COLO668 (cell line): ENCODE data around the gene MSI2.

Source experiments
- DNase-seq: peaks from one replicate; lab custom pipeline; 2025; ENCODE audit not compliant: unreplicated experiment; lab: John Stamatoyannopoulos, UW

The MSI2 gene

DNA sequence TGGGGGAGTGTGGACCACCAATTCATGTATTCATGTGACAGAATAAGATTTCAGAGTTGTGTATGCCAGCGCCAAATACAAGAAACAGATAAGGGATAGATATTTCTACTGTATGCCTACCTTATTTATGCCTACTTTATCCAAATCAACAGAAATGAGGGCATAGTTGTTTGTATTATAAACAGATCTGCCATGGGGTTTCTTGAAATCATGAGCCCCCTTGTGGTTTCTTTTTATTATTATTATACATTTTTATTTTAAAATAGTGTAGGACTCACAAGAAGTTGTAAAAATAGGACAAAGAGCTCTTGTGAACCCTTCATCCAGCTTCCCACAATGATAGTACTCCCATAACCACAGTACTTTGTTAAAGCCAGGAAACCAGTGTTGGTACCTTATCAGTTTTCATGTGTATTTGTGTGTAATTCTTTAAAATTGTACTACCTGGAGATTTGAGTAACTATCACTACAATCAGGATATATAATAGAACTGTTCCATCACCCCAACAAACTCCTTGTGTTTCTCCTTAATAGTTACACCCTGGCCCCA lies 259.4 kb downstream of the MSI2 start:
- DNase-seq: no peak

DNA sequence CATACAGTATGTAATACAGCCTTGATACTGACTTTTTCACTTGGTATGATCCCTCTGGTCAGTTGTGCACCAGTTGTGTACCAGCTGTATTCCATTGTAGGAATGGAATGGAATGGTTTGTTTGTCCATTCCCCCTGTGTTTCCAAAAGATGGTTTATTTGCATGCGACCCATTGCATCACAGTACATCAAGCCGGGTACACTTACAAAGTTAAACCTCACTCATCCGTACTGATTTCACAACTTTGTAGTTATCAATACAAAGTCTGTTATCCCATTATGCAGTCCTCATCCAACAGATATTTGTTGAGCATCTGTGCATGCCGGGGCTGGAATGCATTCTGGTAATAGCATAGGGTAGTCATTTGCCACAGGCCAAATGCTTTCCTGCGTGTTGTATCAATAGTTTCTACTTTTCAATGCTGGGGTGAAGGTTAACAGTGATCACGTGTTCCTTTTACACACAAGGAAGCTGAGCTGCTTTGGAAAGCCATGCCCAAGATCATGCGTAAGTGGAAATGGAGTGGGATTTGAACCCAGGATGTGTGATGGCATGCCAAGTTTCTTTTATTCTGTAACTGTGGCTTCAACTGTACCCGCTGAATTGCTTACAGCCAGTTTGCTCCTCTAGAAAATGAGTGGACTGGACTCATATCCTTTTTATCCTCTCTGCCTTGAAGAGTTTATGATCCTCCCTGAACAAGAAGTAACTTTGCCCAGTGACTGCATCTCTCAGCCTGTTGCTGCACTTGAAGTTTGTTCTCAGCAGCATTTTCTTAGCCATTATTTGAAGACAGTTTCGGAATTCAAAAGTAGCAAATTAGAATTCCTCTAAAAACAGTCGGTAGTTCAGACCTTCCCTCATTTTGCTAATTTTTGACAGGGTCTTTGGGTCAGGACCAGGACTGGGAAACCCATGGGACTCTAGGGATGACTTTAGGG lies 260.2 kb downstream of the MSI2 start:
- no peak for DNase-seq

- DNase-seq: no peak
These were observed 260.9 kb downstream of the MSI2 start for GRCh38 chr17:57517273-57517631.

DNA sequence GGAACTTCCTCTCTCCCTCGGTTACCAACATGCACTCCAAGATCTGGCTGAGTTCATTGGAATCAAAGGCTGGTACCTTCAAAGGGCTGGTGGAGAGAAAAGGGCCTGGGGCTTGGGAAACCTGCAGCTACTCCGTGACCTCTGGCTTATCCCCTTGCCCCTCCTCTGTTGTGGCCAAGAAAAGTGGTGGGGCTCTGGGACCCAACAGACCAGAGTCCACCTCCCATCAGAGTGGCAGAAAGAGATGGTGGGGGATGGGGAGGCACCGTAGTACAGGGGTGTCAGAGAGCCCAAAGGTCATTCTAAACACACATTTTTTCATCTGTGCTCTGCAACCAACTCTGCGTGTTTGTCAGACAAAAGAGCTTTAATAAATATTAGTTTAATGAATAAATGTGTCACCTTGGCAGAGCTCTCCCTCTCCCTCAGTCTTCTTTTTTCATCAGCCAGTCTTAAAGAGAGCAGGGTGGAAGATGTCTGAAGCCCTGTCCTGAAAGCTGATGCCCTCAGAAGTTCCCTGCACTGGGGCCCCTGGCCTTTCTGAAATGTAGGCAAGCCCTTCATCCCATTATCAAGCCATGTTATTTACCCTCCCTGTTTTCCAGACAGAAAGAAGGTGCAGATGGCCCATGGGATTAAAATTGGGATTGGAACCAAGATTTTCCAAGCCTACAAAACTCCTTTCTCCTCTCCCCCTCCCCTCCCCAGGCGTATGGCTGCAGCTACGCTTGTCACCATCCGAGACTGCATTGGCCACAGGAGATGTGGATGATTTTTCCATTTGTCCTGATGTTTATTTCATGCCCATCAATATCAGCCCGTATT lies 261.5 kb downstream of the MSI2 start:
- no peak for DNase-seq

- DNase-seq: peak; percentile 52
These were observed 262.6 kb downstream of the MSI2 start for GRCh38 chr17:57518587-57519581.

GRCh38 chr17:57519800-57520199 lies 263.5 kb downstream of the MSI2 start:
- no peak for DNase-seq

DNA sequence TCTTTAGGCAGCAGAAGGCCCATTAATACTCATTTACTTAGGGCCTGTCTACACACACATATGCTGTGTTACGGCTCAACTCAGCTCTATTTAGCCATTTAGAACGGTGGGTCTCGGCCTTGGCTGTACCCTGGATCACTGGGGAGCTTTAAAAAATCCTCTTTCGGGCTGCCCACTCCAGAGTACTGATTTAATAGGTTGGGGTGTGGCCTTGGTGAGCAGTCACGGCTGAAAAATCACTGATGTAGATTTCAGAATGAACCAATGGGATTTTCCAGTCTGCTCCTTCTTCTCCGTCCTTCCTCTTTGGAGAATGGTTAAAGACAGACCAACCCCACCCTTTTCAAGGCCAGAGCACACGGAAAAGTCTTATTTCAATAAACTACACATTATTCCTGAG lies 265.3 kb downstream of the MSI2 start:
- DNase-seq: no peak

GRCh38 chr17:57522042-57523005 lies 266.0 kb downstream of the MSI2 start:
- no peak for DNase-seq

DNA sequence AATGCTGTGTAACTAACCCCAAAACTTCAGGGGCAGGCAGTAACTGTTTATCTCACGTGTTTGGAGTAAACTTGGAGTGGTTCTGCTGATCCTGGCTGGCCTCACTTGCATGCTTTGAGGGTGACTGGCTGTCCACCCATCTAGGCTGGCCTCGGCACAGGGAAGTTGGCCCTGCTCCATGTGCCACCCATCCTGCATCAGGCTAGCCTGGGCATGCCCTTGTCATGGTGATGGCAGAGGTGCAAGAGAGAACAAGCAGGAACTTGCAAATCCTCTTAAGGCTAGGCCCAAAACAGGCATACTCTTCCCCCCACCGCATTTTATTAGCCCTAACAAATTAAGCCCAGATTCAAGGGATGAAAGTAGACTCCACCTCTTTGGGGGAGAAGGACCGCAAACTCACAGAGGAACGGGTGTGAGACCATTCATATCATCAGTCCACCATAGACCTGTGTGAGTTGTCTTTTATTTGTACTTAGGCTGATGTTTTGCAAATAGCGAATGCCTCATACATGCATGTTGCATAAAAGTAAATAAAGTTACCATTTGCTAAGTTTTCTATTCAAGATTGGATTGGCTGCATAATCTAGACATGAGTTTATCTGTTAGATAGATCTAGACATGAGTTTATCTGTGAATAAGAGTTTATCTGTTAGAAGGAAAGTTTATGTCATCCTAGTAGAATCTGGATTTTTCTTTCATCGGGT lies 267.8 kb downstream of the MSI2 start:
- DNase-seq: peak; percentile 50

DNA sequence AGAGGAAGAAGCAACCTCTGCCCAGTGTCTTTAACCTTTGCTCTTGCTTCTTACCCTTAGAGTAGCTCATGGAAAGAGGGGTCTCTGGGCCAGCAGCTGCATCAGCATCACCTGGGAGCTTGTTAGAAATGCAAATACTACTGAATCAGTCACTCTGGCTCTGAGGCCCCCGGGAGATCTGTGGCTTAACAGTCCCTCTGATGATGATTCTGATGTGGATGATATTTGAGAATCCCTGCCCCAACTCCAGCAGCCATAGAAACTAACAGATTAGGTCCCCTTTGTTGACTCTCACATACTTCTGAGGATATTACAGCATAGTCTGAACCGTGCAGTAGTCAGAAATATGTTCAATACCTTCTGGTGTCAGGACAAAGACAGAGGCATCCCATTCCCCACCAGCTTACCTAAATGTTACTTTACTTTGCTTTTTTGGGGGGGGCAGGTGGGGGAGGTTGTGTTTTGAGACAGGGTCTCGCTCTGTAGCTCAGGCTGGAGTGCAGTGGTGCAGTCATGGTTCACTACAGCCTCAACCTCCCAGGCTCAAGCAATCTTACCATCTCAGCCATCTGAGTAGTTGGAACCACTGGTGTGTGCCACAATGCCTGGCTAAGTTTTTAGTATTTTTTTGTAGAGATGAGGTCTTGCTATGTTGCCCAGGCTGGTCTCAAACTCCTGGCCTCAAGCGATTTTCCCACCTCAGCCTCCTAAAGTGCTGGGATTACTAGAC lies 268.7 kb downstream of the MSI2 start:
- no peak for DNase-seq

DNA sequence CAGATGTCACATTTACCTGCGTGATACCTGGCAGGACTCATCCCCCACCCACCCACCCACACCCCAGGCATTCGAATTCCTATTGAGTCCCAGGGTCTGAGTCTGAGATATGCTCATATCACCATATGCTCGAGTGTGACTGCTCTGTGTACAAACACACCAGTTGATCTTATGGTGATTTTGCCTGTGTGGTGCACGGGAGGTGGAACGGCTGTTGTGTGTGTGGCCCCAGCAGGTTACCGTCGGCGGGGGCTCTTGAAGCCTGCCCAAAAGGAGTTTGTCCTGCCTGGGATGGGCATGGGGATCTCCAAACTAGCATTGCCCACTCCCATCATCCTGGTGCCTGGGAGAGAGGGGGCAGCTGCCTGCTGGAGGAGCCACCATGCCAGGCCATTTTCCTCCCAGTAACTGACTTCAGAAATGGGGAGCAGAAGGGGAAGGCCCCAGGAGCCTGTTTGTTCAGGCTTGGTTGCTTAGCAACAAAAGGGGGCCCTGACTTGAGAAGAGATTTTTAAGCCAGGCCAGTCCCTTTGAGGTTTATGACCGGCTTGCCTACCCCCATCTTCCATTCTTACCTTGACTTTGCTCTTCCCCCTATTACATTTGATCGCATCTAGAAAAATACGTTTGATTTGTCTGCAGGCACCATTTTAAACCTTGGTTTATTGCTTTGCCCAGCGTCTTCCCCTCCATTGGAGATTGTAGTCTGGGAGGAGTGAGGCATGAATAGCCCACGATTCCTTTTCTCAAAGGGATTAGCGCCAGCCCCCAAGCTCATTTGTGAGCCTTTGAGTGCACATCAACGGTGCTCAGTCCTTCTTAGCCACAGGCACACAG lies 271.1 kb downstream of the MSI2 start:
- DNase-seq: no peak

GRCh38 chr17:57528058-57528451 lies 271.7 kb downstream of the MSI2 start:
- DNase-seq: peak; percentile 19

DNA sequence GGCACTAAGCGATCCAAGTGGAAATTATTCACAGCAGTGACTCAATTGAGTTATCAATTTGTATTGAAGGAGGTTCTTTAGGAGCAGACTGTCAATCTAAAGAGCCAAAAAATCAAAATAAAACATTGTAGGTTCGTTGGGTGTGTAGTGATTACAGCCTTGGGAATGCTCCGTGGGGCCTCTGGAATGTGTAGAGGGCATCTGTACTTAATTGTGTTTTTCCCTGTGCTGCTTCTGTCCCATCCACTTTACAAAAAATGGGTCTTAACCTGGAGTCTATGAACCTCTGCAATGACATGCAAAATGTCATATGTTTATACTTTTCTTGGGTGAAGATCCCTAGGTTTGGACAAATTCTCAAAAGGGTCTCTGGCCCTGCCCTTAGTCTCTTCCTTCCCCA lies 273.7 kb downstream of the MSI2 start:
- no peak for DNase-seq

DNA sequence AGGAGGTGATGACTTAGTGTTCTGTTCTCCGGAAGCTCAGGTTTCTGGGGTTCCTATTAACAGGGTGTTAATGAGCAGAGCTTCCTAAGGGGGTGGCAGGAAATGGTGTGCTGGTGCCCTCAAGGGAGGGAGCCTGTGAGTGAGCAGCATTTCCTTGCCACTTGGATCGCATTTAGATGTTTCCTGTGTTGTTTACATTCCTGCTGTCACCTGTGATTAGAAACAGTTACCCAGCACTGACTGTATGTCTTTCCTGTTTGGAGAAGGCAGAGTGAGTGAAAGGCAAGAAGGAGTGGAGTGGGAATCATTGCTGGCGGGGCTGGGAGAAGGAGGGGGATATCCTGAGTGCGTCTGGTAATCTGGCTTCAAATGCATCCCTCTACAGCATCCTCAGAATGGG lies 274.2 kb downstream of the MSI2 start:
- DNase-seq: no peak

GRCh38 chr17:57531078-57531477 lies 274.8 kb downstream of the MSI2 start:
- no peak for DNase-seq

DNA sequence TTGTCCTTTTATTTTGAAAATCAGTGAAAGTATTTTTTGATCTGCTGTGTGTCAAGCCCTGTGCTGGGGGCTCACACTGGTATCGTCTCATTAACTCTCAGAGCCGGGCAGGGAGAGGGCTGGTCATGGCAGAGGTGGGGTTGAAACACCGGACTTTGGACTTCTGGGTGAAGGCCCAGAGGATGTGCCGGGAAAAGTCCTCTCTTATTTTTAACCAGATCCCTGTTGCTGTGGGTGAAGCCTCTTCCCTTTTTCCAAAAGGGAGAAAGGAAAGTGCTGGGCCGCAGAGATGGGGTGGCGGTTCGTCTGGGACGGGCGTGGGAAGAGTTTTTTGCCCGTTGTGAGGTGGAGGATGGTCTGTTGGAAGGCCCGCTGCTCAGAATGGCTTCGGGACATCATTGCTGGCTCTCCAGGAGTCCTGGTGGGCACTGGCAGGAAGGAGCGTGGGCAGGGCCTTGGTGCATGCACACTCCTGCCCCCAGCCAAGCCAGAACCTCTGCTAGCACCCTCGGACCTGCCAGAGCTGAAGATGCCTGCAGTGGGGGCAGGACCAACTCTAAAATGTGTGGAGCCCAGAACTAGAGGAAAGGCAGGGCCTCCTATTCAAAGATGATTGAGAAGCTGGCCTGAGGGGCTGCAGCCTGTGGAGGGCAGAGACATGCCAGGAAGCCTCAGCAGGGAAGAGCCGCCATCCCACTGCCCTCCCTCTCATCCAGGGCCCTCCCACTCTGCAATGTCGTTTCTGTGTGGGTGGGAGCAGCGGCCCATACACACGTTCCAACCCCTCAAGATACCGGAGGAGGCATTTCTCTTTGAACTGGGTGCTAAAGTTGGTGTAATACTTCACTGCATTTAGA lies 275.6 kb downstream of the MSI2 start:
- DNase-seq: no peak
